ENCODE results near the gene PPP2R2B.

Gene PPP2R2B

GRCh38 chr5:146889169-146889568 is 10.6 kb upstream of the PPP2R2B start:
- Histone ChIP-seq H2BK12ac (ENCODE audit: low read length in 2 of 2) (no peak overlapping the region), H3K27me3 (ENCODE audit: control insufficient read depth in 1 of 2, insufficient read depth in 1 of 2, low read length in 2 of 2) (no peaks in the 10 kb centered on the region), H3K4me2 (ENCODE audit: low read length, poor library complexity, severe bottlenecking) (no peak overlapping the region), H2AK5ac (ENCODE audit: low read length, severe bottlenecking) (no peak overlapping the region), H2BK15ac (ENCODE audit: low read depth, poor library complexity, severe bottlenecking) (no peak overlapping the region), H3K4me1 (ENCODE audit: control insufficient read depth, insufficient read depth, low read depth, low read length) (no peaks in the 10 kb centered on the region), H3K79me1 (replicated peaks; ENCODE audit: low read length, poor library complexity, severe bottlenecking) (no peaks in the 10 kb centered on the region), H3K27ac (ENCODE audit: low read length, poor library complexity, severe bottlenecking) (no peak overlapping the region), H3K4ac (ENCODE audit: low read depth in 1 of 2, low read length in 2 of 2) (no peak overlapping the region), H4K8ac (ENCODE audit: low read length) (no peak overlapping the region), H4K91ac (ENCODE audit: low read length) (no peak overlapping the region), H2AFZ (ENCODE audit: low read depth, low read length) (no peak overlapping the region), H3K23ac (ENCODE audit: low read length in 2 of 2) (no peak overlapping the region), H3K4me3 (ENCODE audit: insufficient read depth in 1 of 2, low read depth in 1 of 2, low read length in 2 of 2) (no peak overlapping the region), H3K36me3 (ENCODE audit: control insufficient read depth in 1 of 2, insufficient read depth in 2 of 2, low read depth in 1 of 2, low read length in 2 of 2) (no peaks in the 10 kb centered on the region), H2BK5ac (ENCODE audit: low read depth, low read length, poor library complexity, severe bottlenecking) (no peak overlapping the region), H2BK120ac (ENCODE audit: low read depth, low read length) (no peak overlapping the region), H3K9me3 (ENCODE audit: control insufficient read depth, low read length) (no peaks in the 10 kb centered on the region), H3K9ac (ENCODE audit: low read length) (no peak overlapping the region), H3K14ac (ENCODE audit: low read length in 2 of 2) (no peak overlapping the region), H3K18ac (ENCODE audit: low read depth in 1 of 2, low read length in 2 of 2) (no peak overlapping the region)
- 50% methylated on average over 1 of the region's 1 CpG for WGBS
- DNase-seq = no peak

GRCh38 chr5:146888351-146888978 is 9.9 kb upstream of the PPP2R2B start:
- no peak overlapping the region for H3K27ac ChIP-seq (ENCODE audit: low read length, poor library complexity, severe bottlenecking)
- H3K36me3 ChIP-seq (ENCODE audit: control insufficient read depth in 1 of 2, insufficient read depth in 2 of 2, low read depth in 1 of 2, low read length in 2 of 2) = no peaks in the 10 kb centered on the region
- no peak for DNase-seq
- H2BK15ac ChIP-seq (ENCODE audit: low read depth, poor library complexity, severe bottlenecking) = no peak overlapping the region
- H2BK12ac ChIP-seq (ENCODE audit: low read length in 2 of 2) = no peak overlapping the region
- no peaks in the 10 kb centered on the region for H3K79me1 ChIP-seq (replicated peaks; ENCODE audit: low read length, poor library complexity, severe bottlenecking)
- H3K27me3 ChIP-seq (ENCODE audit: control insufficient read depth in 1 of 2, insufficient read depth in 1 of 2, low read length in 2 of 2) = no peaks in the 10 kb centered on the region
- no peak overlapping the region for H3K4me2 ChIP-seq (ENCODE audit: low read length, poor library complexity, severe bottlenecking)
- no peak overlapping the region for H2AFZ ChIP-seq (ENCODE audit: low read depth, low read length)
- no peak overlapping the region for H3K18ac ChIP-seq (ENCODE audit: low read depth in 1 of 2, low read length in 2 of 2)
- H3K9me3 ChIP-seq (ENCODE audit: control insufficient read depth, low read length) = no peaks in the 10 kb centered on the region
- no peak overlapping the region for H2AK5ac ChIP-seq (ENCODE audit: low read length, severe bottlenecking)
- no peak overlapping the region for H2BK5ac ChIP-seq (ENCODE audit: low read depth, low read length, poor library complexity, severe bottlenecking)
- no peak overlapping the region for H3K9ac ChIP-seq (ENCODE audit: low read length)
- H3K14ac ChIP-seq (ENCODE audit: low read length in 2 of 2) = no peak overlapping the region
- no peaks in the 10 kb centered on the region for H3K4me1 ChIP-seq (ENCODE audit: control insufficient read depth, insufficient read depth, low read depth, low read length)
- no peak overlapping the region for H3K4ac ChIP-seq (ENCODE audit: low read depth in 1 of 2, low read length in 2 of 2)
- no peak overlapping the region for H4K8ac ChIP-seq (ENCODE audit: low read length)
- no peak overlapping the region for H3K4me3 ChIP-seq (ENCODE audit: insufficient read depth in 1 of 2, low read depth in 1 of 2, low read length in 2 of 2)
- WGBS = 33% methylated on average over 2 of the region's 3 CpGs
- H2BK120ac ChIP-seq (ENCODE audit: low read depth, low read length) = no peak overlapping the region
- no peak overlapping the region for H4K91ac ChIP-seq (ENCODE audit: low read length)
- H3K23ac ChIP-seq (ENCODE audit: low read length in 2 of 2) = no peak overlapping the region

- no peaks in the 10 kb centered on the region for H3K36me3 ChIP-seq (ENCODE audit: control insufficient read depth in 1 of 2, insufficient read depth in 2 of 2, low read depth in 1 of 2, low read length in 2 of 2)
- H3K4ac ChIP-seq (ENCODE audit: low read depth in 1 of 2, low read length in 2 of 2) = no peak overlapping the region
- H2BK5ac ChIP-seq (ENCODE audit: low read depth, low read length, poor library complexity, severe bottlenecking) = no peak overlapping the region
- H3K27ac ChIP-seq (ENCODE audit: low read length, poor library complexity, severe bottlenecking) = no peak overlapping the region
- no peak overlapping the region for H2BK120ac ChIP-seq (ENCODE audit: low read depth, low read length)
- H3K4me2 ChIP-seq (ENCODE audit: low read length, poor library complexity, severe bottlenecking) = no peak overlapping the region
- peaks cover 7 to 10% of the 10 kb centered on the region in 2 experiments for H3K27me3 ChIP-seq (ENCODE audit: control insufficient read depth in 1 of 2, insufficient read depth in 1 of 2, low read length in 2 of 2)
- H3K18ac ChIP-seq (ENCODE audit: low read depth in 1 of 2, low read length in 2 of 2) = no peak overlapping the region
- no peaks in the 10 kb centered on the region for H3K4me1 ChIP-seq (ENCODE audit: control insufficient read depth, insufficient read depth, low read depth, low read length)
- no peak overlapping the region for H2BK15ac ChIP-seq (ENCODE audit: low read depth, poor library complexity, severe bottlenecking)
- H3K14ac ChIP-seq (ENCODE audit: low read length in 2 of 2) = no peak overlapping the region
- H3K23ac ChIP-seq (ENCODE audit: low read length in 2 of 2) = no peak overlapping the region
- H4K91ac ChIP-seq (ENCODE audit: low read length) = no peak overlapping the region
- no peak overlapping the region for H2AK5ac ChIP-seq (ENCODE audit: low read length, severe bottlenecking)
- no peaks in the 10 kb centered on the region for H3K9me3 ChIP-seq (ENCODE audit: control insufficient read depth, low read length)
- H2BK12ac ChIP-seq (ENCODE audit: low read length in 2 of 2) = no peak overlapping the region
- no peak overlapping the region for H3K9ac ChIP-seq (ENCODE audit: low read length)
- no peak for DNase-seq
- WGBS = 79% methylated on average over 2 of the region's 5 CpGs
- H2AFZ ChIP-seq (ENCODE audit: low read depth, low read length) = no peak overlapping the region
- H4K8ac ChIP-seq (ENCODE audit: low read length) = no peak overlapping the region
- H3K4me3 ChIP-seq (ENCODE audit: insufficient read depth in 1 of 2, low read depth in 1 of 2, low read length in 2 of 2) = no peak overlapping the region
- H3K79me1 ChIP-seq (replicated peaks; ENCODE audit: low read length, poor library complexity, severe bottlenecking) = no peaks in the 10 kb centered on the region
Observed at GRCh38 chr5:146884066-146884626, 5.6 kb upstream of the PPP2R2B start.

GRCh38 chr5:146883511-146883910 is 5.0 kb upstream of the PPP2R2B start:
- Histone ChIP-seq H2BK15ac (ENCODE audit: low read depth, poor library complexity, severe bottlenecking) (no peak overlapping the region), H3K36me3 (ENCODE audit: control insufficient read depth in 1 of 2, insufficient read depth in 2 of 2, low read depth in 1 of 2, low read length in 2 of 2) (no peaks in the 10 kb centered on the region), H2AFZ (ENCODE audit: low read depth, low read length) (no peak overlapping the region), H3K14ac (ENCODE audit: low read length in 2 of 2) (no peak overlapping the region), H2BK5ac (ENCODE audit: low read depth, low read length, poor library complexity, severe bottlenecking) (no peak overlapping the region), H3K4ac (ENCODE audit: low read depth in 1 of 2, low read length in 2 of 2) (no peak overlapping the region), H3K27me3 (ENCODE audit: control insufficient read depth in 1 of 2, insufficient read depth in 1 of 2, low read length in 2 of 2) (peaks cover 13 to 14% of the 10 kb centered on the region in 2 experiments), H3K4me2 (ENCODE audit: low read length, poor library complexity, severe bottlenecking) (no peak overlapping the region), H3K79me1 (replicated peaks; ENCODE audit: low read length, poor library complexity, severe bottlenecking) (no peaks in the 10 kb centered on the region), H4K91ac (ENCODE audit: low read length) (no peak overlapping the region), H3K9ac (ENCODE audit: low read length) (no peak overlapping the region), H3K23ac (ENCODE audit: low read length in 2 of 2) (no peak overlapping the region), H3K4me3 (ENCODE audit: insufficient read depth in 1 of 2, low read depth in 1 of 2, low read length in 2 of 2) (no peak overlapping the region), H2AK5ac (ENCODE audit: low read length, severe bottlenecking) (no peak overlapping the region), H3K9me3 (ENCODE audit: control insufficient read depth, low read length) (no peaks in the 10 kb centered on the region), H2BK120ac (ENCODE audit: low read depth, low read length) (no peak overlapping the region), H3K4me1 (ENCODE audit: control insufficient read depth, insufficient read depth, low read depth, low read length) (peaks cover 3% of the 10 kb centered on the region), H3K27ac (ENCODE audit: low read length, poor library complexity, severe bottlenecking) (no peak overlapping the region), H3K18ac (ENCODE audit: low read depth in 1 of 2, low read length in 2 of 2) (no peak overlapping the region), H4K8ac (ENCODE audit: low read length) (no peak overlapping the region), H2BK12ac (ENCODE audit: low read length in 2 of 2) (no peak overlapping the region)
- no CpG with 5 or more reads among the region's 2 CpGs for WGBS
- DNase-seq = no peak

Data from mesenchymal stem cell (in vitro differentiated cells and primary cell).